Lower leg skin (tissue), 4 donors: ENCODE data around the gene PRL. TPM values are rescaled to one million over a fixed set of nuclear protein-coding genes. Genes with fewer than 3 reads are reported as not detected.

ENCODE experiments used
- DNase-seq, 2 donors: peaks; one replicate each; pipeline ENCODE4 v3.0.0-alpha.2; 2019; ENCODE audit warnings: low spot score in 2 of 2
- H3K4me3 ChIP-seq: fragments of 200-600 bp; sonication (generic); 2 replicates; pipeline ENCODE4 v1.5.1; 2017; ENCODE audit warnings: mild to moderate bottlenecking, low read depth; ENCODE audit not compliant: poor library complexity, severe bottlenecking
- CTCF ChIP-seq, 3 donors: fragments of 450-650 bp; IDR thresholded peaks; one replicate each; pipeline ENCODE4 v1.5.1; 2016; ENCODE audit warnings: antibody characterized with exemption in 3 of 3, mild to moderate bottlenecking in 3 of 3, moderate library complexity in 2 of 3
- POLR2A ChIP-seq, 2 donors: fragments of 450-650 bp; IDR thresholded peaks; one replicate each; pipeline ENCODE4 v1.6.1; 2016 to 2017; ENCODE audit warnings: antibody characterized with exemption in 2 of 2, mild to moderate bottlenecking in 1 of 2, moderate library complexity in 1 of 2
- WGBS, 2 donors: methylation state at CpG; one replicate each; pipeline ENCODE4 v1.1.5; 2018; 5-methylcytosine and 5-hydroxymethylcytosine counted together
- intact Hi-C: fragments of 100-400 bp; cut with DNase I; formaldehyde crosslinking; loops from one replicate; pipeline ENCODE4 v1.15.0; 2023; ENCODE audit warnings: low total_unique reads
- total RNA-seq, 4 donors: library from RNA; depleted of rRNA; stranded (reverse); fragments of >200 nt; gene quantifications; one replicate each; pipeline ENCODE4 v1.1.0, GENCODE V29; 2016

The PRL gene
- total RNA-seq, 4 donors from 2014 or later = not detected

DNA sequence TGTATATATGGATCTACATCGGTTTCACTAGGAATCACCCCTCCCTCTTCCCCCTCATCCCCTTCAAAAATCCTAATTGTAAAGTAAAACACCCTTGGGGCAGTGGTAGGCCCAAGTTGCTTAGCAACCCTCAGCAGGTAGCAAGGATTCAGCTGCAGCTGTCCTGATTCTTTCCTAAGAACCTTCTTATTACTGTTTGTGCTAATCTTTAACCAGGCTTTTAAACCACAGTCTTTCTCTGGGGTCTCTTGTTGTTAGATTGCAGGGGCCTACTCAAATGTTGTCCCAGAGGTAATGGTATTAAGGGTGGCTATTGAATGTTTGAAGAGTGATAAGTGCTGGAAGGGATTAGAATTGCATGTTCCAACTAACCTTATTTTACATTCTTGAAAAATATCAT, 46.4 kb downstream of the PRL start:
- H3K4me3 ChIP-seq = no peak overlapping the region
- DNase-seq = no peak
- TF ChIP-seq POLR2A (IDR thresholded peaks at IDR 0.05) (no peak), CTCF (IDR thresholded peaks at IDR 0.05) (no peak)
- intact Hi-C loops = no loop called here
- WGBS, 2 donors = 44 to 67% methylated on average over 1 of the region's 1 CpG

GRCh38 chr6:22249711-22250350, 47.0 kb downstream of the PRL start:
- WGBS, 2 donors = 66 to 71% methylated on average over 9 of the region's 9 CpGs
- DNase-seq = no peak
- no peak overlapping the region for H3K4me3 ChIP-seq
- TF ChIP-seq CTCF (IDR thresholded peaks at IDR 0.05) = no peak
- TF ChIP-seq POLR2A (IDR thresholded peaks at IDR 0.05) = no peak
- intact Hi-C loops = no loop called here

- no peak for TF ChIP-seq CTCF (IDR thresholded peaks at IDR 0.05)
- TF ChIP-seq POLR2A (IDR thresholded peaks at IDR 0.05) = no peak
- intact Hi-C loops = no loop called here
- DNase-seq = no peak
- 86 to 87% methylated on average over 6 of the region's 6 CpGs for WGBS, 2 donors
- H3K4me3 ChIP-seq = no peak overlapping the region
These were observed 48.1 kb downstream of the PRL start for GRCh38 chr6:22248513-22249308.

- H3K4me3 ChIP-seq = no peak overlapping the region
- no peak for TF ChIP-seq POLR2A (IDR thresholded peaks at IDR 0.05)
- TF ChIP-seq CTCF (IDR thresholded peaks at IDR 0.05) = no peak
- no peak for DNase-seq
- intact Hi-C loops = no loop called here
- 77 to 83% methylated on average over 4 of the region's 4 CpGs for WGBS, 2 donors
These were observed 48.8 kb downstream of the PRL start for GRCh38 chr6:22247916-22248482.

DNA sequence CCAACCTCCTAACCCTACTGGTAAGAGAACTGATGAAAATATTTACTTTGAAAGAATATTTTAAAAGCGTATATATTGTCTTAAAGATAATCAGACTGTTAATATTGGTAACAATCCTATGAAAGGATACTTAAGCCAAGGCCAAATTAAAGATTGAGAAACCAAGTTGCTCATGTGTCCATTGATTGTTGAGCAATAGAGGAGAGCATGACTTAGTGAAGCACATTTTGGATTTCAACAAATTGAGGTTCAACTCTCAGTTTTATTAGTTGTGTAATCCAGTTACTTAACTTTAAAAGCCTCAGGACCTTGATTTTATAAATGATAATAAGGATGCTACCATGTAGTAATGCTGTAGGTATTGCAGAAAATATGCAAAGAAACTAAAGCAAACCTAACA, 56.8 kb downstream of the PRL start:
- H3K4me3 ChIP-seq = no peak overlapping the region
- TF ChIP-seq CTCF (IDR thresholded peaks at IDR 0.05) (no peak), POLR2A (IDR thresholded peaks at IDR 0.05) (no peak)
- WGBS, 2 donors = 0 to 2% methylated on average over 1 of the region's 1 CpG
- intact Hi-C loops = no loop called here
- DNase-seq = no peak
